ENCODE results near the gene TMEM87A. TPM values are rescaled to one million over a fixed set of nuclear protein-coding genes. Genes with fewer than 3 reads are reported as not detected.
"Not testable (repeated sequence)": the region's sequence is repeated elsewhere in the genome, so short reads cannot be mapped to it uniquely, and the experiment has no call there.

TMEM87A gene
- total RNA-seq, 4 donors from 2014 or later, result 51.1 to 58.6 (median 55.7) TPM

GRCh38 chr15:42231088-42231487 is 42.1 kb downstream of the TMEM87A start:
- Histone ChIP-seq H3K9me3 (no peaks in the 10 kb centered on the region), H3K4me3 (no peak overlapping the region), H3K36me3 (peaks cover 0 to 92% (median 7%) of the 10 kb centered on the region in 3 donors), H3K4me1 (no peaks in the 10 kb centered on the region), H3K27ac (no peak overlapping the region), H3K27me3 (no peaks in the 10 kb centered on the region)
- DNase-seq (ENCODE audit: low spot score in 2 of 2), result no peak
- no peak for TF ChIP-seq CTCF (IDR thresholded peaks at IDR 0.05)
- no peak for TF ChIP-seq POLR2A (IDR thresholded peaks at IDR 0.05)
- TF ChIP-seq EP300 (IDR thresholded peaks at IDR 0.05), result no peak
- WGBS, 2 donors, result 88 to 92% methylated on average over 1 of the region's 1 CpG

DNA sequence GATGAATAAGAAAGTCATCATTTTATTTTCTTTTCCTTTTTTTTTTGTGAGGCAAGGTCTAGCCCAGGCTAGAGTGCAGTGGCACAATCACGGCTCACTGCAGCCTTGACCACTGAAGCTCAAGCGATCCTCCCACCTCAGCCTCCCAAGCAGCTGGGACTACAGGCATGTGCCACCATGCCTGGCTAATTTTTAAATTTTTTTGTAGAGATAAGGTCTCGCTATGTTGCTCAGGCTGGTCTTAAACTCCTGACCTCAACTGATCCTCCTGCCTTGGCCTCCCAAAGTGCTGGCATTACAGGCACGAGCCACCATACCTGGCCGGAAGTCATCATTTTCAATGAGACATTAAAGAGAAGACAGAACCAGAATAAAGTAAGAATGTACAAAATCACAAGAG is 44.3 kb downstream of the TMEM87A start:
- WGBS, 2 donors, result 97% methylated on average over 5 of the region's 5 CpGs
- not testable (repeated sequence) for H3K4me1 ChIP-seq; DNase-seq (ENCODE audit: low spot score in 2 of 2); H3K27me3 ChIP-seq; H3K9me3 ChIP-seq; H3K4me3 ChIP-seq; H3K27ac ChIP-seq
- peaks cover 0 to 95% (median 14%) of the 10 kb centered on the region in 3 donors for H3K36me3 ChIP-seq

GRCh38 chr15:42228036-42228435 is 45.2 kb downstream of the TMEM87A start:
- no peaks in the 10 kb centered on the region for H3K27me3 ChIP-seq
- no peak overlapping the region for H3K4me3 ChIP-seq
- H3K27ac ChIP-seq, result no peak overlapping the region
- H3K36me3 ChIP-seq, result peaks cover 0 to 96% (median 9%) of the 10 kb centered on the region in 3 donors
- H3K9me3 ChIP-seq, result no peaks in the 10 kb centered on the region
- TF ChIP-seq CTCF (IDR thresholded peaks at IDR 0.05), result no peak
- no peak for TF ChIP-seq POLR2A (IDR thresholded peaks at IDR 0.05)
- no peak for TF ChIP-seq EP300 (IDR thresholded peaks at IDR 0.05)
- WGBS, 2 donors, result 48 to 61% methylated on average over 1 of the region's 1 CpG
- H3K4me1 ChIP-seq, result no peaks in the 10 kb centered on the region
- no peak for DNase-seq (ENCODE audit: low spot score in 2 of 2)

DNA sequence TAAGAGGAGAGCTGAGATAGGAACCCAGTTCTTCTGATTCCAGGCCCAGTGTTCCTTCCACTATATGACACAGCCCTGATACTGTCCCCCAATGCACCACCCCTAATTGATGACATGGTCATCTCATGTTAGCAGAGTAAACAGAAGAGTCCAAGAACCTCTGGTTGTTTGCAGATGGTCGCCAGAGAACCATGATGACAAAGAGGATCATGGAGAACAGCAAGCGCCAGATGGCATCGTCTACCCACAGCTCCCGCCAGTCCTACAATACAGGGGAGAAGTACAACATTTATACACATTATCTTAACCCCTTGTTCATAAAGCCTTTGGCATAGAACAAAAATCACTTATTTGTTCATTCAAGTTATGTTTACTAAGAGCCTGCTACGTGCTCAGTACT is 46.6 kb downstream of the TMEM87A start:
- WGBS, 2 donors, result 82 to 86% methylated on average over 5 of the region's 5 CpGs
- Histone ChIP-seq H3K4me1 (no peaks in the 10 kb centered on the region), H3K27ac (no peak overlapping the region), H3K9me3 (no peaks in the 10 kb centered on the region), H3K36me3 (peaks cover 0 to 96% (median 8%) of the 10 kb centered on the region in 3 donors), H3K27me3 (no peaks in the 10 kb centered on the region), H3K4me3 (no peak overlapping the region)
- DNase-seq (ENCODE audit: low spot score in 2 of 2), result no peak
- TF ChIP-seq CTCF (IDR thresholded peaks at IDR 0.05) (no peak), EP300 (IDR thresholded peaks at IDR 0.05) (no peak), POLR2A (IDR thresholded peaks at IDR 0.05) (no peak)

DNA sequence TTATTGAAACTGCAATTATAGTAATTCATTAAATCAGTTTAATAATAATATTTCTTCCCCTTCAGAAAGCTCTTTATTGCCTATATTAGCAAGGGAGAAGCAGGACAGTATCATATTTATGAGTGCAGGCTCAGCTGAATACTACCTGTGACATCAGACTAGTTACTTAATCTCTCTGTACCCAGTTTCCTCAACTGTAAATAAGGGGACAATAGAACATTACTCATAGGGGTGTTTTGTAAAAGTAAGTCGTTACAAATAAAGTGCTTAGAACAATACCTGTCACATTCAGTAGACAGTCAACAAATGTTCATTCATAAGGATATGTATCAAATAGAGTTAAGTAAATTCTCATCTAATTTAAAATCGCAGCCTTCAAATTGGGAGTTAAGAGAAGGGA is 53.0 kb downstream of the TMEM87A start:
- TF ChIP-seq CTCF (IDR thresholded peaks at IDR 0.05) (no peak), EP300 (IDR thresholded peaks at IDR 0.05) (no peak), POLR2A (IDR thresholded peaks at IDR 0.05) (no peak)
- Histone ChIP-seq H3K27ac (no peak overlapping the region), H3K9me3 (no peaks in the 10 kb centered on the region), H3K4me3 (no peak overlapping the region), H3K36me3 (peaks cover 0 to 97% (median 5%) of the 10 kb centered on the region in 3 donors), H3K27me3 (no peaks in the 10 kb centered on the region), H3K4me1 (no peaks in the 10 kb centered on the region)
- DNase-seq (ENCODE audit: low spot score in 2 of 2), result no peak
- WGBS, 2 donors, result 48% methylated on average over 2 of the region's 2 CpGs
